Large intestine (tissue), 3 donors: Measurements from ENCODE around the gene IGFALS. TPM values are rescaled to one million over a fixed set of nuclear protein-coding genes. Genes with fewer than 3 reads are reported as not detected.

Experiments
- DNase-seq, 2 donors: peaks; one replicate each; pipeline versions ENCODE4 v3.0.0 to v3.0.0-alpha.2; 2013
- H3K27ac ChIP-seq: one replicate; pipeline ENCODE4 v1.5.1; 2013; ENCODE audit warnings: low read length
- H3K27me3 ChIP-seq: 2 replicates; pipeline ENCODE4 v1.6.1; 2013; ENCODE audit warnings: low read length; ENCODE audit not compliant: control insufficient read depth, insufficient read depth
- H3K36me3 ChIP-seq: 2 replicates; pipeline ENCODE4 v1.6.1; 2013; ENCODE audit warnings: low read length; ENCODE audit not compliant: control insufficient read depth, insufficient read depth
- H3K4me1 ChIP-seq: one replicate; pipeline ENCODE4 v1.6.1; 2013; ENCODE audit warnings: low read length; ENCODE audit not compliant: control insufficient read depth, insufficient read depth
- H3K4me3 ChIP-seq: one replicate; pipeline ENCODE4 v1.5.1; 2013; ENCODE audit warnings: low read length
- H3K9me3 ChIP-seq: one replicate; pipeline ENCODE4 v1.6.1; 2013; ENCODE audit warnings: mild to moderate bottlenecking, low read depth, low read length, moderate library complexity; ENCODE audit not compliant: control insufficient read depth
- WGBS: methylation state at CpG from one replicate; pipeline ENCODE4 v1.1.5; 2013; ENCODE audit warnings: low lambda C conversion rate; ENCODE audit not compliant: insufficient coverage; 5-methylcytosine and 5-hydroxymethylcytosine counted together
- polyA plus RNA-seq: library from polyadenylated mRNA; unstranded; fragments of 120-200 nt; gene quantifications from one replicate; pipeline ENCODE4 v1.2.1, GENCODE V29; 2013

Gene IGFALS
- polyA plus RNA-seq, 1 donor = 8.3 TPM

DNA sequence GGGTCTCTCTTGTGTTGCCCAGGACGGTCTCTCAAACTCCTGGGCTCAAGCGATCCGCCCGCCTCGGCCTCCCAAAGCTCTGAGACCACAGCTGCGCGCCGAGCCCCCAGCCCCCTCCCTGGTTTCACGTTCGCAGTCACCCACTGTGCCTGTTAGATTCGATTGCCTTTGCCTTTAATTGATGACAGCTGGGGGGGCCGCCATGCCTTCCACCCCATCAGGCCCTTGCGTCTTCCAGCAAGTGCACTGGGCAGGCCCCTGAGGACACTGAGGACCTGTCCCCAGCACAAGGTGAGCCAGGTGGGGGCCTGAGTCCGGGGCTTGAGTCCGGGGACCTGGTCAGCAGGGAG, 3.3 kb downstream of the IGFALS start:
- H3K9me3 ChIP-seq = peaks cover 29% of the 10 kb centered on the region
- H3K4me1 ChIP-seq = peaks cover 10% of the 10 kb centered on the region
- DNase-seq = no peak
- WGBS = no CpG with 5 or more reads among the region's 15 CpGs
- H3K4me3 ChIP-seq = no peak overlapping the region
- H3K36me3 ChIP-seq = peaks cover 52% of the 10 kb centered on the region
- no peaks in the 10 kb centered on the region for H3K27me3 ChIP-seq
- H3K27ac ChIP-seq = no peak overlapping the region

DNA sequence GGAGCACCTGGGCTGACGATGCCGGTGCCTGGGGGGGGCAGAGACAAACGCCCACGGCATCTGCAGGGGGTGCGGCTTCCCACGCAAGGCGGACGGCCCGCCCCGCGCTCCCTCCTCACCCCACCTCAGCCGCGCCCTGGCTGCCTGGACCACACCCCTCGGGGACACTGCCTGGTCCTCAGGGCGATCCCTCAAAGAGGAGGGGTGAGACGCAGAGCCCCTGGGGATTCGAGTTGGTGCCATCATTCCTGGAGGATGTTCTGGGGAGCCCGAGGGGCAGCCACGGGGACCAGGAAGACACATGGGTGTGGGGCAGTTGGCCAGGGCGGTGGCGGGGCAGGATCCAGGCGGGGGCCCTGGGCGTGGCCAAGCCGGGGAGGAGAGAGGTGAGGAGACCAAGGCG, 3.9 kb downstream of the IGFALS start:
- Histone ChIP-seq H3K36me3 (peaks cover 54% of the 10 kb centered on the region), H3K27ac (no peak overlapping the region), H3K4me1 (peaks cover 9% of the 10 kb centered on the region), H3K4me3 (no peak overlapping the region), H3K27me3 (no peaks in the 10 kb centered on the region), H3K9me3 (peaks cover 26% of the 10 kb centered on the region)
- no peak for DNase-seq
- WGBS = no CpG with 5 or more reads among the region's 25 CpGs

DNA sequence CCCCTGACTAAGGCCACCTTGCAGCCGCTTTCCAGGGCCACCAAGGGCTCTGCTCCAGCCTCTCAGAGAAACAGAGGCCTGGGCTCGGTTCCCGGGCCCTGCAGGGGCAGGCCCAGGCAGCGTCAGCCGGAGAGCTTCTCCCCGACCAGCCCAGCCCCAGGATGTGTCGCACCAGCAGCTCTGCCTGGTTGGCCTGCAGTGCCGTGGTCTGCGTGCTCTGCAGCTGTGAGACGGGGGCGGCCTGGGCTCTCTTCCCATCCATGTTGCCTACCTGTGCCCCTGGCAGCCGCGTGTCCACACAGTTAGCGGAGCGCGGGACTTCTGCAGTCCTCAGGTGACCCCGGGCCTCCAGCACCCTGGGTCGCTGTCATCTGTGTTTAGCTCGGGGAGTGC, 4.8 kb downstream of the IGFALS start:
- Histone ChIP-seq H3K36me3 (peaks cover 54% of the 10 kb centered on the region), H3K4me1 (peaks cover 7% of the 10 kb centered on the region), H3K27me3 (no peaks in the 10 kb centered on the region), H3K4me3 (no peak overlapping the region), H3K9me3 (peaks cover 26% of the 10 kb centered on the region), H3K27ac (no peak overlapping the region)
- DNase-seq = no peak
- no CpG with 5 or more reads among the region's 19 CpGs for WGBS

DNA sequence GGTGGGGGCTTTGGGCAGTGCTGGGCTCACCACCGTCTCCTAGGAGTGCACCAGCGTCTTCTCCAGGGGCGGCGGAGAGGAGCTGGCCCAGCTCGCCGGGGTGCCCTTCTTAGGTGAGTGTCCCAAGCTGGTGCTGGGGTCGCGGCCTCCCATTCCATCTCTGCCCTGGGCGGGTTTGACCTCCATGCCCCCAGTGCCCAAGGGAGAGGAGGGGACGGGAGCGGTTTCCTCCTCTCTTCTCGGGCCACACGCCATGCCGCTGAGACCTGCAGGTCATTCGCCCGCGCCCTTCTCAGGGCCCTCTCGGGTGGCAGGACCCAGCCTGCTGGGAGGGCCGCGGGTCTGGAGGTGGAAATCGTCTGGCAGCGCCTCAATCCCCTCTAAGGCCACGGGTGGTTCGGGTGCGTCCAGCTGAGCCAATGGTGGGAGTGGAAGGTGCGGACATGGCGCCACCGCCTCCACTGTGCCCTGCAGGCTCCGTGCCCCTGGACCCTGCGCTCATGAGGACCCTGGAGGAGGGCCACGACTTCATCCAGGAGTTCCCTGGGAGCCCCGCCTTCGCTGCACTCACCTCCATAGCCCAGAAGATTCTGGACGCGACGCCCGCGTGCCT, 5.3 kb downstream of the IGFALS start:
- WGBS = no CpG with 5 or more reads among the region's 38 CpGs
- Histone ChIP-seq H3K4me3 (no peak overlapping the region), H3K36me3 (peaks cover 54% of the 10 kb centered on the region), H3K9me3 (peaks cover 26% of the 10 kb centered on the region), H3K4me1 (peaks cover 4% of the 10 kb centered on the region), H3K27me3 (no peaks in the 10 kb centered on the region), H3K27ac (no peak overlapping the region)
- DNase-seq = no peak

DNA sequence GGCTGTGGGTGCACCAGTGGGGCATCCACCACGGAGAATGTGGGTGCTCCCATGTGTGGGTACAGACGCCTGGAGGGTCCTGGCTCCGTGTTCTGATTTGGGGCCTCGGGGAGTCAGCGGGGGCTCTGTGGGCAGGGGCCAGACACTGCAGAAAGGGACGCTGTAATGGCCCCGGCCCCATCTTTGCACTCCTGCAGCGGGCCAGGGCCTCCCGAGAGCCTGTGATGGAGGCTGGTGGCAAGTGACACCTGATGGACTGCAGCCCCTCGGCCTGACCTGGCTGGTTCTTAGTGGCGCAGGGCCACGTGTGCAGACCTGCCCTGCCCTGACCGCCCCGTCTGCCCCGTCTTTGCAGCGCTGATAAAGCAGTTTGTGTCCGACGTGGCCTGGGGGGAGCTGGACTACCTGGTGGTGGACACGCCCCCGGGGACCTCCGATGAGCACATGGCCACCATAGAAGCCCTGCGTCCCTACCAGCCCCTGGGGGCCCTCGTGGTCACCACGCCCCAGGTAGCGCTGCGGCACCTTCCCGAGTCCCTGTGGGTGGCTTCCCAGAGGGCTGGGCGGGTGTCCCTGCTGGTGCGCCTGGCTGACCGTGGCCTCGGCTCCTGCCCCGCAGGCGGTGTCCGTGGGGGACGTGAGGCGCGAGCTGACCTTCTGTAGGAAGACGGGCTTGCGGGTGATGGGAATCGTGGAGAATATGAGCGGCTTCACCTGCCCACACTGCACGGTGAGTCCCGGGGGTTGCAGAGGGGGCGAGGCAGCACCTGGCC, 6.0 kb downstream of the IGFALS start:
- Histone ChIP-seq H3K27me3 (no peaks in the 10 kb centered on the region), H3K9me3 (peaks cover 26% of the 10 kb centered on the region), H3K4me1 (peaks cover 4% of the 10 kb centered on the region), H3K27ac (no peak overlapping the region), H3K36me3 (peaks cover 54% of the 10 kb centered on the region), H3K4me3 (no peak overlapping the region)
- no CpG with 5 or more reads among the region's 44 CpGs for WGBS
- DNase-seq = no peak

DNA sequence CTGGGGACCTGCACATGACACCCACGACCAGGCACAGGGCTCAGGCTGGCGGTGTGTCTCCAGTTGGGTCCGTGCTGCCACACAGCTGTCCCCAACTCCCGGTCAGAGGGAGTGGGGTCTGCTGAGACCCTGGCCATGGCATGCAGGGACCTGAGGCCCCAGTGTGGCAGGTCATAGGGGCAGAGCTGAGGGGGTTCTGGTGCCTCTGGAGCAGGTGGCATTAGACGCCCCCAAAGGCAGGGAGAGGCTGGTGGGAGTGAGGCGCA, 6.5 kb downstream of the IGFALS start:
- peaks cover 54% of the 10 kb centered on the region for H3K36me3 ChIP-seq
- no CpG with 5 or more reads among the region's 6 CpGs for WGBS
- no peak for DNase-seq
- no peak overlapping the region for H3K27ac ChIP-seq
- peaks cover 4% of the 10 kb centered on the region for H3K4me1 ChIP-seq
- peaks cover 21% of the 10 kb centered on the region for H3K9me3 ChIP-seq
- H3K4me3 ChIP-seq = no peak overlapping the region
- no peaks in the 10 kb centered on the region for H3K27me3 ChIP-seq

DNA sequence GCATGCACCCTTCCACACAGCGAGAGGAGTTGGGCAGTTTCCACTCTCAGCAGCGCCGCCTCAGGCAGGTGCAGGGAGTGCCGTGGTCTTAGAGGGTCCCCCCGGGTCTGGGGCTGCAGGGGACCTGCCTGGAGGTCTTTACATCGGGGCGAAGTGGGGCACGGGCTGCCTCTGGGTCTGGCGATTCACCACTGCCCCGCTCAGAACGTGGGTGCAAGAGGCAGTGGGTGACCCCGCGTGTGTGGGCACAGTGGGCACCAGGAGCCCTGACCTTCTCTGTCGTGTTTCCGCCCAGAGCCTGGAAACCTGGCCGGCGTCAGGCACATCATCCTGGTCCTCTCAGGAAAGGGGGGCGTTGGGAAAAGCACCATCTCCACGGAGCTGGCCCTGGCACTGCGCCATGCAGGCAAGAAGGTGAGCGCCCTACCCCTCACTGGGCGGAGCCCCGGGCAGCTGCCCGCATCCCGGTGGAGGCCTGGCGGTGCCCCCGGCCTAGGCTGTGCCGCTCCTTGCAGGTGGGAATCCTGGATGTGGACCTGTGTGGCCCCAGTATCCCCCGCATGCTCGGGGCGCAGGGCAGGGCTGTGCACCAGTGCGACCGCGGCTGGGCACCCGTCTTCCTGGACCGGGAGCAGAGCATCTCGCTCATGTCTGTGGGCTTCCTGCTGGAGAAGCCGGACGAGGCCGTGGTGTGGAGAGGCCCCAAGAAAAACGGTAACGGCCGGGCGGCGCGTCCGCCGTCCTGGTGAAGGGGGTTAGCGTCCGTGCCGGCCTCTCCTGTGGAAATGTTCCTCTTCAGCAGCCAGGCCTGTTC, 7.1 kb downstream of the IGFALS start:
- no peak for DNase-seq
- no CpG with 5 or more reads among the region's 51 CpGs for WGBS
- H3K36me3 ChIP-seq = peaks cover 52% of the 10 kb centered on the region
- peaks cover 6% of the 10 kb centered on the region for H3K4me1 ChIP-seq
- no peaks in the 10 kb centered on the region for H3K27me3 ChIP-seq
- no peak overlapping the region for H3K4me3 ChIP-seq
- peaks cover 16% of the 10 kb centered on the region for H3K9me3 ChIP-seq
- no peak overlapping the region for H3K27ac ChIP-seq

DNA sequence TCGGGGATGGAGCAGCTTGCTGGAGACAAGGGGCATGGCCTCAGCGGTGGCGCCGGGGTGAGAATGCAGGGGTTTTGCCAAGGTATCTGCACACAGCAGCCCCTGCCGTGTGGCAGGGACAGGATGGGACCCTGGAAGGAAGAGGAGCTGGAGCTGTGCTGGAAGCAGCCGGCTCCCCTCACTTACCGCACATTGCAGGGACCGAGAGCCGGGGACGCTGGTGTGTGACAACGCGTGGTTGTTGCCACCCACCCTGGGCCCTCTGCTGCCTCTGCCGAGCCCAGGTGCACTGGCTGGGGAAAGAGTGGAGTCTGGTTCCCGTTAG, 7.7 kb downstream of the IGFALS start:
- Histone ChIP-seq H3K9me3 (peaks cover 9% of the 10 kb centered on the region), H3K4me3 (no peak overlapping the region), H3K36me3 (peaks cover 50% of the 10 kb centered on the region), H3K27ac (no peak overlapping the region), H3K4me1 (peaks cover 12% of the 10 kb centered on the region), H3K27me3 (no peaks in the 10 kb centered on the region)
- no CpG with 5 or more reads among the region's 14 CpGs for WGBS
- DNase-seq = no peak

DNA sequence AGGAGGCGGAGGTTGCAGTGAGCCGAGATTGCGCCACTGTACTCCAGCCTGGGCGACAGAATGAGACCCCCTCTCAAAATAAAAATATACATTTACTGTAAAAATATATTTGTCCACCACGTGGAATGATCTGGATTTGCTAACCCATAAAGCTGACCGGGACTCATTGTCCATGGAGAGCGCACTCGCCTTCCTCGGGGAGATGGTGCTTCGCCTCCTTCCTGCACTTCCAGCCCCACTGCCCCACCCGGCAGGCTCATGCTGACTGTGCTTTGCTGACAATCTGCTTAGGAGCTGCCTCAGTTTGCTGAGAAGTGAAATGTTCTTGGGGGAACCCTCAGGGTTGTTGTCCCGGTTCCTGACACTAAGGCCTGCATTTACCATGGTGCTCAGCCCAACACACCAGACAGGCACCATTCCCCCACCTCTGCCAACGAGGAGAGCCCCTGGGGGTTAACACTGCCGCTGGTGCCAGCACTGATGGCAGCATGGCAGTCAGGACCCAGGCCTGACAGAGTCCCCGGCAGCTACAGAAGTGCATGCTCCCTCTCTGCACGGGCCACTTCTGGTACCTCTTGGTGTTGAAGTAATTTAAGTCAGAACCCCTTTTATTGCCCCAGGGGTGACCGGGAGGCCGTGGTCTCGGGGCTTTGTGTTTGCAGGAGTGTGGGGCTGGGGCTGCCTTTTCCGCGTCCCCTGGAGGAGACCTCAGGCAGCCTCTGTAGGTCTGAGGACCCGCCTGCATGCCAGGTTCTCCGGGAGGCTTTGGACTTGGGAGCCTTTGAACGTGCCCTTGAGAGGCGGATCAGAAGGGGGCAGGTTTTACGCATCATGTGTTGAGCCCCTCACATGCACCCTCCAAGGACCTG, 8.3 kb downstream of the IGFALS start:
- WGBS = no CpG with 5 or more reads among the region's 26 CpGs
- Histone ChIP-seq H3K4me3 (no peak overlapping the region), H3K27me3 (no peaks in the 10 kb centered on the region), H3K9me3 (peaks cover 5% of the 10 kb centered on the region), H3K36me3 (peaks cover 51% of the 10 kb centered on the region), H3K27ac (no peak overlapping the region), H3K4me1 (peaks cover 16% of the 10 kb centered on the region)
- DNase-seq = no peak
